ENCODE data around the gene COL5A1. TPM values are rescaled to one million over a fixed set of nuclear protein-coding genes. Genes with fewer than 3 reads are reported as not detected.

The COL5A1 gene
- total RNA-seq, 1 donor from 2014 or later, result 2.8 TPM

- no peak for DNase-seq (ENCODE audit: low read depth in 2 of 2)
Observed at GRCh38 chr9:134740071-134740470, 98.5 kb downstream of the COL5A1 start.

- no peak for DNase-seq (ENCODE audit: low read depth in 2 of 2)
Observed at GRCh38 chr9:134741846-134742245, 100.2 kb downstream of the COL5A1 start.

GRCh38 chr9:134742822-134743535 lies 101.4 kb downstream of the COL5A1 start:
- DNase-seq (ENCODE audit: low read depth in 2 of 2), result no peak

GRCh38 chr9:134743853-134744252 lies 102.2 kb downstream of the COL5A1 start:
- no peak for DNase-seq (ENCODE audit: low read depth in 2 of 2)

- no peak for DNase-seq (ENCODE audit: low read depth in 2 of 2)
Observed at GRCh38 chr9:134744385-134745295, 103.0 kb downstream of the COL5A1 start.

- DNase-seq (ENCODE audit: low read depth in 2 of 2), result no peak
Observed at GRCh38 chr9:134747951-134748489, 106.4 kb downstream of the COL5A1 start.

GRCh38 chr9:134748591-134748990 lies 107.0 kb downstream of the COL5A1 start:
- no peak for DNase-seq (ENCODE audit: low read depth in 2 of 2)

GRCh38 chr9:134750450-134751155 lies 109.0 kb downstream of the COL5A1 start:
- no peak for DNase-seq (ENCODE audit: low read depth in 2 of 2)

- no peak for DNase-seq (ENCODE audit: low read depth in 2 of 2)
Observed at GRCh38 chr9:134751622-134752021, 110.0 kb downstream of the COL5A1 start.

GRCh38 chr9:134752471-134753168 lies 111.0 kb downstream of the COL5A1 start:
- no peak for DNase-seq (ENCODE audit: low read depth in 2 of 2)

- no peak for DNase-seq (ENCODE audit: low read depth in 2 of 2)
Observed at GRCh38 chr9:134753191-134753590, 111.6 kb downstream of the COL5A1 start.

GRCh38 chr9:134755221-134755907 lies 113.8 kb downstream of the COL5A1 start:
- DNase-seq (ENCODE audit: low read depth in 2 of 2), result no peak

GRCh38 chr9:134756098-134756497 lies 114.5 kb downstream of the COL5A1 start:
- DNase-seq (ENCODE audit: low read depth in 2 of 2), result no peak

- DNase-seq (ENCODE audit: low read depth in 2 of 2), result no peak
Observed at GRCh38 chr9:134757216-134757975, 115.8 kb downstream of the COL5A1 start.

- DNase-seq (ENCODE audit: low read depth in 2 of 2), result no peak
Observed at GRCh38 chr9:134758949-134759607, 117.5 kb downstream of the COL5A1 start.

GRCh38 chr9:134759913-134760312 lies 118.3 kb downstream of the COL5A1 start:
- DNase-seq (ENCODE audit: low read depth in 2 of 2), result no peak

- DNase-seq (ENCODE audit: low read depth in 2 of 2), result no peak
Observed at GRCh38 chr9:134760750-134761420, 119.3 kb downstream of the COL5A1 start.

- DNase-seq (ENCODE audit: low read depth in 2 of 2), result no peak
Observed at GRCh38 chr9:134764473-134765269, 123.1 kb downstream of the COL5A1 start.

Data from lung microvascular endothelial cell (primary cell).